EL (cell line): ENCODE measurements around the gene QRFPR.
"Not testable (repeated sequence)": the region's sequence is repeated elsewhere in the genome, so short reads cannot be mapped to it uniquely, and the experiment has no call there.

ENCODE experiments used
- DNase-seq: peaks from one replicate; pipeline ENCODE4 v3.0.0-alpha.2; 2016

The QRFPR gene

DNA sequence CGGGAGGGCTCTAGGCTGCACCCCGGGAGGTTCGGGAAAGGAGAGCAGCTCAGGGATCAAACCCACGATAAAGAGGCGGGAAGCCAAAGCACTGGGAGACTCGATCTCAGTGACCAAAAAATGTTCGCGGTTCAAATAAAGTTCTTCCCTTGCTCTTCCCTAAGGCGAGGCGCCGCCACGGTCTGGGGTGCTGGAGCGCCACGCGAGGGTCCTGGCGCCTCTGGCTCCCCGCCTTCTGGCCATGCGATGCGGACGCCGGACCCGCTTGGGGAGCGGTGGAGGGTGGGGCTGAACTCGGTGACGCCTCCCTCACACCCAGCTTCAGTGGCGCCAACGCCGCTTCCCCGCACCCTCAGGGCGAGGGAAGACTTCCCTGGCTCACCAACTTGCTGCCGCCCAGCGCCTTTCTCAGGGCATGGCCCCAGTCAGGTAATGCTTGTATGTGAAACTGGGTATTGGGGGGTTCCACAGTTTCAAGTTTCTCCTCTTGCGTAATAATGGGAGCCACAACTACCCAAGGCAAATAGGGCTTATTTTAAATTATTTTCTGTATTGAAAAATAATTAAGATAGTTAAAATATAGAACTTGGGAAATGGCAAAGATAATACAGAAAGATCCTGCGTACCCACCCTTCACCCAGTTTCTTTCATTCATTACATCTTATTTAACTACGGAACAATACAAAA is at the start of gene QRFPR:
Gene QRFPR, minus strand, starts transcription at position 243 of the 687 bp plus-strand sequence. CDS start 371 bp downstream, outside the sequence.
- DNase-seq: peak; percentile 3

DNA sequence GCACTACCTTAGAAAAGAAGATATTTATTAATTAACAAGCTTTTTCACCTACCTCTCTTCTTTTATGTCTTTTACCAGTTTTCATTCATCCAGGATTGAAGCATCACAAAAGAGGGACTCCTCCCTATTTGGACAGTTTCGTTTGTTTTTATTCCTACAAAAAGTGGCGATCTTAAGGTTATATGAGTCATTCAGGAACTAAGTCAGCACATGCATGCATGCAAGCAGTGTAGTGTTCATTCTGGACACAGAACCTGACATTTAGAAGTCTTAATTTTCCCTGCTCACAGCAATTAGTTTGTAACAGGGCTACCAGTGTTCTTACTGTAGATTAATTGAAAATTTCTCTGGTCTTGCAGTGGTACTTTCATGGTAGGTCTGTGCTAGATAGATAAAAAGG is 47.9 kb upstream of the QRFPR start:
- peak; percentile 0 for DNase-seq

DNA sequence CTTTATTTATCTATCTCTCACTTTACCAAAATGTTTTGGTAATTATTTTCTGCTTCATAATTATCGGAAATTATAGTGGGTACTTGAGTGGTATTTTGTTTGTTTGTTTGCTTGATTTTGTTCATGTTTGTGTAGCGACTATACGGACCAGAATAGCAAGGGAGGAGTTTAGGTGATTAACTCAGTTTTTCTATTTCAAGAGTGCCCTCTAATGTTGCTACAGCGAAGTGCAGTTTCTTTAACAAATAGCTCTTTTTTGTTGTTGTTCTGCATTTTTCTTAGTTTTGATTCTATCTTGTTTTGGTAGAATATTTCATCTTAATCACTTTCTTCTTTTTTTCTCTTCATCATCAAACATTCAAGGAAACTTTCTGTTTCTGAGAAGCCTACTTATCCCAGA is 40.8 kb upstream of the QRFPR start:
- DNase-seq: peak; percentile 1

DNA sequence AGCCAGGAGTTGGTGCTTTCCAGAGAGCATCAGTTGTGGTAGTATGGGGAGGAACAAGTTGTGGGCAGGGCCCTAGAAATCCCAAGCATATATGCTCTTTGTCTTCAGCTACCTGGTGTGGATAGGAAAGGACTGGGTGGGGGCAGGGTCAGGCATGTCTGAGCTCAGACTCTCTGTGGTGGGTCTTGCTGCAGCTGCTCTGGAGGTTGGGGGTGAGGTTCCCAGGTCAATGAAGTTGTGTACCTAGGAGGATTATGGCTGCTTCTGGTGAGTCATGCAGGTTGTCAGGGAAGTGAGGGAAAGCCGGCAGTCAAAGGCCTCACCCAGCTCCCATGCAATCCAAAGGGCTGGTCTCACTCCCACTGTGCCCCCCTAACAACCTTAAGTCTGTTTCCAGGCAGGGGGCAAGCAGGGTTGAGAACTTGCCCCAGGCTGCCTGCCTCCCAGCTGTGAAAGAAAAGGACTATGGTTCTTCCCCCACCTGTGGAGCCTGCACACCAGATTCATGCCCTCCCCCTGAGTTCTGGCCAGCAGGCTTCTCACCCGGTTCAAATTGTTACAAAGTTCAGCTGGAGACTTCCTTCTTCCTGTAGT is 30.4 kb upstream of the QRFPR start:
- DNase-seq: no peak

DNA sequence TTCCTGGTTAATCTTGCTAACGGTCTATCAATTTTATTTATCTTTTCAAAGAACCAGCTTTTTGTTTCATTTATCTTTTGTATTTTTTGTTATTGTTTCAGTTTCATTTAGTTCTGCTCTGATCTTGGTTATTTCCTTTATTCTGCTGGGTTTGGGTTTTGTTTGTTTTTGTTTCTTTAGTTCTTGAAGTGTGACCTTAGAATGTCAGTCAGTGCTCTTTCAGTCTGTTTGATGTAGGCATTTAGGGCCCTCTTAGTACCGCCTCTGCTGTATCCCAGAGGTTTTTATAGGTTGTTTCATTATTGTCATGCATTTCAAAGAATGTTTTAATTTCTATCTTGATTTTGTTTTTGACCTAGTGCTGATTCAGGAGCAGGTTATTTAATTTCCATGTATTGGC is 27.7 kb upstream of the QRFPR start:
- DNase-seq: not testable (repeated sequence)

DNA sequence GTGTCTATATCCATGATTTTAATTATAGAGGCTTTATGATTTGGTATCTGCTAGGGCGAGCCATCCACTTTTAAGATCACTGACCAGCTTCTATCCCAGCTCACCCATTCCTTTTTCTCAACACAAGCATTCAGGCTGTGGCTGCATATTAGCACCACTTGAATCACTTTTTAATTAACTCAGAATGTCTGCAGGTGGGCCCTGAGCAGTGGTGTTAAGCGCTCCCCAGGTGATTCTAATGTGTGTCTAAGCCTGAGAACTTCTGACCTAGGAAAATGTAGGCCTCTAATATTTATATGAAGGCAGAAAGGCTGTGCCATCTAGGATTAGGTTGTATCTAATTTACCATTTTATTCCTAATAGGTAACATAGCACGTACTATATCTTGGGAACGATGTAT is 19.8 kb upstream of the QRFPR start:
- no peak for DNase-seq

DNA sequence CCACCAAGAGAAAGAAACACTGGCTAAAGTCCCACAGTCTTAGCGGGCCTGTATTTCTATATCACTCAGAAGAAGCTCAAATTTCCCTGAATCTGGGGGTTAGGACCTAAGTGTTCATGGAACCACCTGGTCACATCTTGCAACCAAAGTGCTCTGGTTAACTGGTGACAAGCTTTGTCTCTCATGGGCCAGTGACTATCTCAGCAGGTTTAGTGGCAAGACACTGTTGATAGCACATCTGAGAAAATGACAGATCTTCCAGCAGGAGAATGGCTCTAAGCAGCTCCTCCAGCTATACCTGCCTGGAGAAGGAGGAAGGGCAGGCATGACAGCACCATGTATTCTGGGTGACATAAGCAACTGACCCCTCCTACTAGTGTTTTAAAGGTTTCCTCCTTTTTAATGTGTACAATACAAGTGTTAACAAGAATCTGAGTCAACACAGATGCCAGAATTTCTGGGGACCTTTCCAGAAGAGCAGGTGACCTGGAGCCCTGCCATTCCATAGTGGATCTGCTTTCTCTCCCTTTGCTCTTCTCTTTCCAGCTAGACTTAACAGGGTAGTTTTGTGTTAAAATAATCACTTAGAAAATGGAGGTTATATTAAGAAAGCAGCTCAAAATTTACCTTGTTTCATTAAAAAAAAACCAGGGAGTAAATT is 17.3 kb upstream of the QRFPR start:
- DNase-seq: no peak

DNA sequence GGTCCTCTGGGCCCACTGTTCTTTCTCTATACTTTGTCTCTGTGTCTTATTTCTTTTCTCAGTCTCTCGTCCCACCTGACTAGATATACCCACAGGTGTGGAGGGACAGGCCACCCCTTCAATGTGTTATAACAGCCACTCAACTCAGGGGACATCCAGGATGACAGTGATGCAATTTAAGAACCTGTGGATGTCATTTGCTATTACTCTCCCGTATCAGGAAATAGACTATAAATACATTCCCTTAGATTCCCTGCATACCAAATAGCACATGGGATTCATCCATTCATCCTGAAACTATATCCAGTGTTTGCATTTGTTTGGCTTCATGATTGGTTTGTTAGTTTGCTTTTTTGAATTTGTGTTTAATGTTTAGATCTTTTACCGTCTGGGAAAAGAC is 16.6 kb upstream of the QRFPR start:
- no peak for DNase-seq

DNA sequence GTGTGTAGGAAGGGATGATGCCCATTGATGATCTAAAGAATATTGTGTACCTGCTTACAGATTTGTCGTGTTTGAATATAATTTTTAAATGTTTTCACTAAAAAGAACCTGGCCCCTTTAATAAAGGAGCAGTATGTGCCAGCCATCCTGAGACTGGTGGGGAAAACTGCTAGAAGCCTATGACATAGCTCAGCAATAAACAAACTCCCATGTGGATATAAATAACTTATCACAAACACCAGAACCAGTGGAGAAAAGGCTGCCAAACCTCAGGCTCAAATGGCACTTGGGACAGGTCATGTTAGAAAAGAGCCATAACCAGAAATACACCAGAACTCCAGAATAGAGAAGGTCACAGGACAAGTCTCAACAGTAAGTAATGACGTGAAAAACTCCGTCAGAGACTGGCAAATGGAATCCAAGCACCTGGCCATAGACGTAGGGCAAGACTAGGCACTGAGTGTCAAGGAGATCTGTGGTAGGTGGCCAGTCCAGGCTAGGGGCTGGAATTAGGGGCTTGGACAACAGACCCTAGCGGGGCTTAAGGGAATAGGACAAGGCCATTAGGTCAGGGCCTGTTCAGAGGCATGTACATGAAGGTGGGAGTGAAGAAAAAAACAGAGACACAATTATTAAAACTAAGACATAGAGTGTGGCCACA is 11.7 kb upstream of the QRFPR start:
- DNase-seq: no peak

DNA sequence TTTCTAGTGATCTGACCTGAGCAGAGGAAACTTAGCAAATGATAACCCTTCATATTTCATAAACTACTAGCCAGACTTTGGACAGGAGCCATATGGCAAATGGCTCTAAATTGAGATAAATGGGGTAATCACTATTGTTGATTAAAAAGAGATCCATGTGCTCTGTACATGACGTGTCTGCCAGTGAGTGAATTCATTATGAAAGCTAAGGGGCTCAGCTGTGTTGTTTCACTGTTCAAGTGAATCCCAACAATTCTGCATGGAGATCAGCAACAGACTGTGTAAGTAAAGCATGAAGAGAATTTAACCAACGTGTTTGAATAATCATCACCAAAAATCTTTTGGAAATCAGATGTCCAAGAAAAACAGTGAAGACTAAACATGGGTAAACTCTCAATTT is 9.5 kb upstream of the QRFPR start:
- no peak for DNase-seq

DNA sequence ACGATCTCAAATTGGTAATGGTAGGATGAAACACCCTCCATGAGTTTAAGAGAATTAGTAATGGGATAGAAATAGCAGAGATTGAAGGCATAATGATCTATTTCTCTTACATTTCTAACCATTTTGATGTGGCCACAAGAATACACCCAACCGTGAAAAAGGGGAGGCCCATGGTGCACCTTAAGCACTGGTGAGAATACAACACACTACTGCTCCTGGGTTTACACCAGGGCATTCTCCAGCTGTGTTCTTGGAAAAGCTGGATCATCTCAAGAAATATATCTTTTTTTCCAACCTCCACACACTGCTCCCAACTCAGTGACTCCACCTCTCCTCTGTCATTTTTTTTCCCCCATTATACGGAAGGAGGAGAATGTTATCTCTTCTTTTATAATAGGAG is 1.5 kb downstream of the QRFPR start:
- no peak for DNase-seq

DNA sequence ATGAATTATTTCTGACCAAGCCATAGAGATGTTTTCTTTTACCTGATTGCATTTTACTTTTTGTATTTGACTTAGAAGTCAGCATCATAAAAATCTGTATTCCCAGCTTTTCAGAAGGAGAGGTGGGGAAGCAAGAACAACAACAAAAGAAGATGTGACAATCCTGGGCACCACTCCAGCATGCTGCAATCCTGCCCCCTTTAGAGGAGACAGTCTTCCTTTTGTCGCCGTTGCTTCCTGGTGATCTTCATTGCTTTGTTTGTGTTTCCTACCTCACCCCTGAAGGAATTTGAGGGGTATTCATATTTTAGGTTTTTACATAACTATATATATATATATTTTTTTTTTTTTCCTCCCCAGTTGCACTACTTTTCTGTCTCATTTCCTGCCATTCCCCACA is 3.7 kb downstream of the QRFPR start:
- no peak for DNase-seq

DNA sequence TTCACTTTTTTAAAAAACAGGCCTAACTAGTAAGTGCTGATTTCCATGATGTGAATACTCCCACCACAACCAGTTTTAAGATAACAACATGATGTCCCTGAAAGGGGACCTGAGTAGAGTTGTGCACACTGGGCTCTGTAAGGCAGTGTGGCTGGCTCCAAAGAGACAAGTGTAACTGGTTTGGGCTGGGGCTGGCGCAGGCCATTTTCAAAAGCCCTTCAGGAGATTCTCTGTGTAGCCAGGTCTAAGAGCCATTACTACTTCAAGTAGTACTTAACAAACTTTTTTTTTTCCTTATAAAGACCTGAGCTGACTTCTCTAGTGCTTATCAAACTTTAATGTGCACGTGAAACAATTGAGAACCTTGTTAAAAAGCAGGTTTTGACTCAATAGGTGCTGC is 4.3 kb downstream of the QRFPR start:
- DNase-seq: no peak

DNA sequence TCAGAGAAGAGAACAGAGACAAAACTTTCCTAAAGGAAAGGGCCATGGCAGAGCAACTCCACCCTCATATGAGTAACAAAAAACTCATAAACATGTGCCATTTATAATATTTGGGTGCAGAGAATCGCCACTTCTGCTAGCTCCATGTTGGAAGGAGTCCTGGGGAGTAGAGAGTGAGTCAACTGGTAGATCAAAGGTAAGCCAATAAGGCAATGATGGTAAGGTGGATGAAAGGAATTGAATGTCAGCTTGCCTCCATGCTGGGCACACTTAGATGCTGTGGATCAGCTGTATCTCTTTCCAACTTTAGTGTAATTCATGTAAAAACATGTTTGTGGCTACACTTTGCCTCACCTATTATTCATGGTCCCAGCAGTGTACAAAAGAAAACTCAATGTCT is 4.7 kb downstream of the QRFPR start:
- DNase-seq: no peak

DNA sequence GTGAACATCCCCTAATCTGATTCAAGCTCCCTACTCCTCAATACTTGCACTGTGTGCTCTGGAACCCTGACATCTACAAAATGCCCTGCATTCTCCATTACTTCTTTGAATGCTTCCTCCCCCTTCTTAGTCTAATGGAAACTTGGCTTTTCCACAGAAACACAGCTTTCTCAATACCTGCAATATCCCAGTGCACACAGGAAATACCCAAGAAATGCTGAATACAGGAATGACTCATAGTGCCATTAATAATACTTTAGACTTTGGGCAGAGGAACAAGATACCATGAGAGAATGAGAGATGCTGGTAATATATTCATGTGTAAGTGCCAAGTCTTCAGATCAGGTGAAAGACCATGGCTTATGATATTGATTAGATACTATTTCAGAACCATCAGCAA is 5.6 kb downstream of the QRFPR start:
- DNase-seq: peak; percentile 5

DNA sequence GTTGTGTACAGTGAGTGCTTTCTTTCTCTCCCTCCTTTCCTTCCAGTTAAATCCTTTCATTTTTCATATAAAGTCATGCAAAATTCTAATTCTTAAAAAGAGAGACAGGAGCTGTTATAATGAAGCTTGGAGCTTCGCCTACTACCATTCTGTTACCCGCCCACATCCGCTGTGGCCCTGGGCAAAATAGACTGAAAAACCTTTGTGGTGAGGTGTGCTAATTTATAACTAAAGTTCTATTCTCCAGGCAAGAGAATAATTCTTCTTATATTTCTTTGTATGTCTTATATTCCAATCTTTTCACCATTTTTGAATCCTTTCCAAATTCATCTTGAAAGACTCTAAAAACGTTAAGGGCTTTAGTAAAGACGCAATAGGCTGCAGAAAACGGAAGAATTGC is 7.0 kb downstream of the QRFPR start:
- DNase-seq: no peak

DNA sequence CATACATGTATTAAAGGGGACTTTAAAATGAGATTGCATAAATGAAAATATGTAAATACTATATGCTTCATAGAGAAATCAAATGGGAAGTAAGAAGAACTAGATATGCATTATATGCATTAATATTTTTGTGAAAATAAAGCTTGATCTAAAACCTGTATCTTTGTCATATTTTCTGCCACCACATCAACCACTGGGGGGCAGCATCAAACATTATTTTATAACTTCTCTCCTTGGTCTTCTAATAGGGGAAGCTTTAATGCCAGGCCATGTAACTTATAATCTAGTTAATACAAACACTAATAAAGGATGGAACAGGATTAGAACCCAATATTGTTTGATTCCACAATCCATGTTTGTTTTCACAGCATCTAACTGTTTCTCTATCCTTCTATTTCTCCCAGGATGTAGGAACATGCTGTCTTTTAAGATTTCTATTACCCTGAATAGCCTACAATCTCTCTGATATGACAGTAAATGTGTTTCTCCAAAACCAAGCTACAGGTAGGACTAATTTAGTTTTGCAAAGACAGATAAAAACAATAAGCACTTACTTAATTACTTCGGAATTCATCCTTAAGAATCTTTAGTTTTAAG is 10.0 kb downstream of the QRFPR start:
- peak; percentile 43 for DNase-seq

DNA sequence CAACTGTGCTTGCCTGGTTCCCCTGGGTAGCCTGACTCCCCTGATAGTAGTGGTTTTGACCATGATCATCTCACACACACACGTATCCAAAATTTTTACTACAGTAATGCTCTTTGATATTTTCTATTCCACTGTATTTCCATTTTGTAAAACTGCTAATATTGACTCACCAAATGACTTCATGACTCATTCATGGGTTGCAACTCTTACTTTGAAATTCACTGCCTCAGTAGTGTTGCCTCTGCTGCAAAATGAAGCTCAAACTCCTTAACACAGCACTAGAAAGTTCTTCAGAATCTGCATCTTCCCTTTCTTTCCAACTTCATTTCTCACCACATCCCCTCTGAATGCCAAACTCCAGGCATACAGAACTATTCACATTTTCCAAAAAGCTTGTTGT is 20.3 kb downstream of the QRFPR start:
- no peak for DNase-seq

DNA sequence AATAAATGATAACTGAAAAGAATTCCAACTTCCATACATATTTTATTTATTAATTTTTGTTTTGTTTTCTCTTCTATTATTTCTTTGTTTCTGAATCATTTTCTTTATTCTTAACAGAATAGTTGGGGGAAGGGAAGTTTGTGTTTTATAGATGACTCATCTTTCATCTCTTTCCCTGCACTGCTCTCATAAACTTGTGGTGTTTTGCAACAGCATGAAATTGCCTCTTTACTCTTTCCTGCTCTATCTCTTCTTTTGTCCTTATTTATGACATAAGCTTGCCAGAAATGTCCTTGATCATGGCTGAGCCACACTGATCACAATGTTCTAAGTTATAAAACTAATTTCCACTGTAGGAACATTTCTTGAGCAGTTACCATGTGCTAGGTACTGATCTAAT is 22.3 kb downstream of the QRFPR start:
- DNase-seq: peak; percentile 35

DNA sequence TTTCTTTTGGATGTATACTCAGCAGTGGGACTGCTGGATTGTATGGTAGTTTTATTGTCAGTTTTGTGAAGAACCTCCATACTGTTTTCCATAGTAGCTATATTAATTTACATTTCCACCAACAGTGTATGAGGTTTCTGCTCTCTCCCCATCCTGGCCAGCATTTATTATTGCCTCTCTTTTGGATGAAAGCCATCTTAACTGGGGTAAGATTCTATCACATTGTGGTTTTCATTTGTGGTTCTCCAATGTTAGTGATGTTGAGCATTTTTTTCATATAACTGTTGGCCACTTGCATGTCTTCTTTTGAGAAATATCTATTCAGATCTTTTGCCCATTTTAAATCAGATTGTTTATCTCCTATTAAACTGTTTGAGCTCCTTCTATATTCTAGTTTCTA is 27.6 kb downstream of the QRFPR start:
- no peak for DNase-seq

DNA sequence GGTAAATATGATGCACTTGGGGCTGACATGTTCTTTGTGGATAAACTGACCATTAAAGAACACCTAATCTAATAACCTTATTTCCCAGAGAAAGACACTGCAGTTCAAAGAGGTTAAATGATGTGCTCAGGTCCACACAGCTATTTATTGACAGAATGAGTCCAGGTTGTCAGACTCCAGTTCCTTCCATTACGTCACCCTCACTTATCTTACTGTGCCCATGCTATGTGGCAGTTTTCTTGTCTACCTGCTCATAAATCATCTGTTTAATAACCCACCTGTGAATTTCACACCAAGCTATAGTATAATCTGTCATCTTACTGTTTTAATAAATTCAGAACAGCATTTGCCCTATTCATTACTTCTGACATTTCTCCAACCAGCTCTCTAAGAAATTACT is 36.7 kb downstream of the QRFPR start:
- DNase-seq: no peak

DNA sequence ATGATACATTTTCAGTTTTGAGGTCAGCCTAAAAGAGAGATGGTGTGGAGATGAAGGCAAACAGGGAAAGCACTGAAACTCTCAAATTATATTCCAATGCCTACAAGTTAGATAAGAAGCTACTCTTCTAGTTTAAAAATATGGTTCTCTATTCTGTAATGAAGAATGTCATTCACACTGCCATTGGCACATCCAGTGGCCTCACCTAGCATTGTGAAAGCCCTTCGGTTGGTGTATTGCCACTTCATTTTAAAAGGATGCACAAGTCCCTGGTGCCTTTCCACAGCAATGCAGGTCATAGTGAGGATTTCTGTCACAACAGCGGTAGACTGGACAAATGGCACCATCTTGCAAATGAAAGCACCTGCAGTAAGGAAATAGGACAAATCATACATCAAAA is 40.6 kb downstream of the QRFPR start:
- DNase-seq: no peak

DNA sequence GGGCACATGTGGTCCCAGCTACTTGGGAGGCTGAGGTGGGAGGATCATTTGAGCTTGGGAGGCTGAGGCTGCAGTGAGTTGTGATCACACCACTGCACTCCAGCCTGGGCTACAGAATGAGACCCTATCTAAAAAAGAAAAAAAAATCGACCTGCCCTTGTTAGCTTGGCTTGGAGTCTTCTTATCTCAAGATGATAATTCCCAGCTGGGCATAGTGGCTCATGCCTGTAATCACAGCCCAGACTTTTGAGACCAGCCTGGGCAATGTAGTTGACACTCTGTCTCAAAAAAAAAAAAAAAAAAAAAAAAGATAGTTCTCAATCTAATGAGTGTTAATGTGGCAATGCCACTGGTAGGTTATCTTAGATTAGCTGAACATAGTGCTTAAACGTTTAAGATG is 41.0 kb downstream of the QRFPR start:
- DNase-seq: no peak

DNA sequence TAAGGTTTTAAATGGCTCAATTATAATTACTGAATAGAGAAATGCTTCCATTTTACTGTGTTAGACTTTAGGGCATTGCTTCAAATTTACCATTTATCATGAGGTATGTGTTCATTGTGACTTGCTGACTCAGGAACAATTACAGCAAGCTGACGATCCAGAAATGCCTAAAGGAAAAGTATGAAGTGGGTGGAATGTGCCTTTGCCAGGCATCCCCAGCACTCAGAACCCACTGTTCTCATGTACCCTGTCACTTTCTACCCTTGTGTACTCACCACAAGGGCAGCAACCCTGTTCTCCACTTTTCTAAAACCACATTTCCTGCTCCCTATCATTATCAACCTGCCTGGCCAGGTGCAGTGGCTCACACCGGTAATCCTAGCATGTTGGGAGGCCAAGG is 41.5 kb downstream of the QRFPR start:
- DNase-seq: no peak
